NT2/D1 (cell line): ENCODE data around the gene POLN.

ENCODE experiments used
- SUZ12 ChIP-seq: IDR thresholded peaks from 2 replicates; pipeline ENCODE4 v1.6.1; 2011; ENCODE audit not compliant: insufficient read length, insufficient read depth; ENCODE audit errors: extremely low read depth
- YY1 ChIP-seq: IDR thresholded peaks from 2 replicates; pipeline ENCODE4 v1.6.1; 2011; ENCODE audit not compliant: insufficient read length, insufficient read depth
- ZNF274 ChIP-seq: IDR thresholded peaks from 2 replicates; pipeline ENCODE4 v1.6.1; 2011; ENCODE audit warnings: mild to moderate bottlenecking, low read depth, low read length

DNA sequence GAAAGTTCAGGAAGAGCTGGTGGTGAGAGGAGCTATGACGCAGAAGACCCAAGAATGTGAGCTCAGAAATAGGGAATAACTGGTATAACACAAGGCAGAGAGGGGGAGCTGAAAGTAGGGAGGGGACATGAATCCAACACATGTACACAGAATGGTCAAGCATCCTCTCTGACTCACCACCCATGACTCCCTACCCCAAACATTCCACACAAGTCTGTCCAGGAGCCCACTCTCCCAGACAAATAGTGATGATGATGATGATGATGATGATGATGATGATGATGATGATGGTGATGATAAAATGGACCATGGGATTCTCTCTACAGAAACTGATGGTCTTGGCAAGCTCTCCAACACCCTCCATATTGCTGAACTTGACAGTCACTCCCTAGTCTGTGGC lies 136.4 kb downstream of the POLN start:
- TF ChIP-seq ZNF274 (no peak), YY1 (no peak), SUZ12 (no peak)
